Fibroblast of lung (primary cell): Measurements from ENCODE around the gene SORCS2.

ENCODE experiments used
- CTCF ChIP-seq, 2 donors: IDR thresholded peaks in 1 of 2; conservative IDR thresholded peaks in 1 of 2; 1 replicate in 1 of 2; 2 replicates in 1 of 2; pipeline ENCODE4 v1.5.1; 2011 to 2012; ENCODE audit warnings: low read length in 2 of 2, control low read depth in 1 of 2, inconsistent platforms in 1 of 2, low read depth in 1 of 2, mild to moderate bottlenecking in 1 of 2
- EZH2 ChIP-seq: IDR thresholded peaks from 2 replicates; pipeline ENCODE4 v1.5.1; 2012; ENCODE audit warnings: low read length, control low read depth, mild to moderate bottlenecking; ENCODE audit errors: missing control alignments

GRCh38 chr4:7199129-7199725 lies 6.9 kb downstream of the SORCS2 start:
- TF ChIP-seq CTCF (conservative IDR thresholded peaks at IDR 0.05 in 1 of 2, IDR thresholded peaks at IDR 0.05 in 1 of 2; ENCODE audit: low read depth in 1 of 2, low read length in 2 of 2): no peak
- no peak for TF ChIP-seq EZH2
